ENCODE data around the gene RPN2.

RPN2 gene

DNA sequence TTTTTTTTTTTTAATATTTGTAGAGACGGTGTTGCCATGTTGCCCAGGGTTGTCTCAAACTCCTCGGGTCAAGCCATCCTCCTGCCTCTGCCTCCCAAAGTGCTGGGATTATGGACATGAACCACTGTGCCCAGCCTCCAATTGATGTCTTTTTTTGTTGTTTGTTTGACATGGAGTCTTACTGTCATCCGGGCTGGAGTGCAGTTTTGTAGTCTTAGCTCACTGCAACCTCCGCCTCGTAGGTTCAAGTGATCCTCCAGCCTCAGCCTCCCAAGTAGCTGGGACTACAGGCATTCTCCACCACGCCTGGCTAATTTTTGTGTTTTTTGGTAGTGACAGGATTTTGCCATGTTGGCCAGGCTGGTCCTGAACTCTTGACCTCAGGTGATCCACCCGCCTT, 9.7 kb downstream of the RPN2 start:
- DNase-seq (ENCODE audit: low spot score): no peak
- TF ChIP-seq, protein P1, sequence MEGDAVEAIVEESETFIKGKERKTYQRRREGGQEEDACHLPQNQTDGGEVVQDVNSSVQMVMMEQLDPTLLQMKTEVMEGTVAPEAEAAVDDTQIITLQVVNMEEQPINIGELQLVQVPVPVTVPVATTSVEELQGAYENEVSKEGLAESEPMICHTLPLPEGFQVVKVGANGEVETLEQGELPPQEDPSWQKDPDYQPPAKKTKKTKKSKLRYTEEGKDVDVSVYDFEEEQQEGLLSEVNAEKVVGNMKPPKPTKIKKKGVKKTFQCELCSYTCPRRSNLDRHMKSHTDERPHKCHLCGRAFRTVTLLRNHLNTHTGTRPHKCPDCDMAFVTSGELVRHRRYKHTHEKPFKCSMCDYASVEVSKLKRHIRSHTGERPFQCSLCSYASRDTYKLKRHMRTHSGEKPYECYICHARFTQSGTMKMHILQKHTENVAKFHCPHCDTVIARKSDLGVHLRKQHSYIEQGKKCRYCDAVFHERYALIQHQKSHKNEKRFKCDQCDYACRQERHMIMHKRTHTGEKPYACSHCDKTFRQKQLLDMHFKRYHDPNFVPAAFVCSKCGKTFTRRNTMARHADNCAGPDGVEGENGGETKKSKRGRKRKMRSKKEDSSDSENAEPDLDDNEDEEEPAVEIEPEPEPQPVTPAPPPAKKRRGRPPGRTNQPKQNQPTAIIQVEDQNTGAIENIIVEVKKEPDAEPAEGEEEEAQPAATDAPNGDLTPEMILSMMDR (IDR thresholded peaks at IDR 0.05; ENCODE audit: extremely low read depth, missing control alignments): no peak

DNA sequence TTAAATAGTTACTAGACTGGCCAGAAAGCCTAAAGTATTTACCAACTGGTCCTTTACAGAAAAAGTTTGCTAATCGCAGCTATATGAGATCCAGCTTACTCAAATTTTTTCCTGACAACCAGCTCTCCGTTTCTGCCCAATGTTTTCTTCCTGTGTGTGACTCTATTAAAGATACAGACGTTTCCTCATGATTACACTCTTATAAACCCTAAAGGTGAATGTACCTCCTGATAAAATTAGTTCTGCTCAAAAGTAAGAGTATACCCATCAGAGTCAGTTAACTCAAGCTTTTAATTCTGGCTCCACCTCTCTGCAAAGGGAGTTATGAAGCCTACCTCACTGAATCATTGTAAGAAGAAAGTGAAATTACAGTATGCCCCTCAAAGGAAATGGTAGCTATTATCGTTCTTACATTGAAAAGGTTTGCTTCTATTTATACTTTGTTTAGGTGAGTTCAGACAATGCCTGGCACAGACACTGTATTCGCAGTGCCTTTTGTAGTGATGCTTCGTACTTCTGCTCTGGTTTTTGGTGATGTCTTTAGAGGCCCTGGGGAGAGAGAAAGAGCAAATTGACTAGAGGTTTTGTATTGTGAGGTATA, 10.4 kb downstream of the RPN2 start:
- TF ChIP-seq, protein P1 (IDR thresholded peaks at IDR 0.05; ENCODE audit: extremely low read depth, missing control alignments): no peak
- DNase-seq (ENCODE audit: low spot score): no peak

DNA sequence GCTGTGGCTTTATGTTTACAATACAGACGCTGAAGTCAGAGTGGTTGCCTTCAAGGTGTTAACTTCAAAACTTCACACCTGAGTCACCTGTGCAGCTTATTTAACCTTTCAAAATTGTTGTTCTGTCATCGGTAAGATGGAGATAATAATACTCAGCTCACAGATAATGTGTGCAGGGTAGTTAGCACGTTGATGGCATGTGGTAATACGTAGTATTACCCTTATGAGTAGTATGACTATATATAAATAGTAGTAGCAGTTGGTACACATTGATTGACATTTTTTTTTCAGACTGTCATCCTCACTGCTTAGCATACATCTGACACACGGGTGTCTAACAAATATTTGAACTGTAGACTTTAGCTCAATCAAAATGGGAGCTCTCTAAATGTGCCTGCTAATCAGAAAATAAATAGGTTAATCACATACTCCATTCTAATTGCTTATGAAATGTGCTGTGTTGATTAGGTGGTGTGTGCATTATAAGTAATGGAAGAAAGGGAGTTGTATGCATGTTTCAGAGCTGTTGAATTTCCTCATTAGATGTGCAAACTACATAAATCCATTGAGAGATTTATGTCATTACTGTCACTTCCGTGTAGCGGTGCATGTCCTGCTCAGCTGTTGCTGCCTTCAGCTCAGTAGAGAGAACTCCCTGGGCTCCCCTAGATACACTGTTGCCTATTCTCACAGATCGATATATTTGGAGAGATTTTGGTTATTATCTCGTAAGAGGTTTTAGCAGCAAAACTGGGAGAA, 11.4 kb downstream of the RPN2 start:
- TF ChIP-seq, protein P1 (IDR thresholded peaks at IDR 0.05; ENCODE audit: extremely low read depth, missing control alignments): no peak
- no peak for DNase-seq (ENCODE audit: low spot score)

DNA sequence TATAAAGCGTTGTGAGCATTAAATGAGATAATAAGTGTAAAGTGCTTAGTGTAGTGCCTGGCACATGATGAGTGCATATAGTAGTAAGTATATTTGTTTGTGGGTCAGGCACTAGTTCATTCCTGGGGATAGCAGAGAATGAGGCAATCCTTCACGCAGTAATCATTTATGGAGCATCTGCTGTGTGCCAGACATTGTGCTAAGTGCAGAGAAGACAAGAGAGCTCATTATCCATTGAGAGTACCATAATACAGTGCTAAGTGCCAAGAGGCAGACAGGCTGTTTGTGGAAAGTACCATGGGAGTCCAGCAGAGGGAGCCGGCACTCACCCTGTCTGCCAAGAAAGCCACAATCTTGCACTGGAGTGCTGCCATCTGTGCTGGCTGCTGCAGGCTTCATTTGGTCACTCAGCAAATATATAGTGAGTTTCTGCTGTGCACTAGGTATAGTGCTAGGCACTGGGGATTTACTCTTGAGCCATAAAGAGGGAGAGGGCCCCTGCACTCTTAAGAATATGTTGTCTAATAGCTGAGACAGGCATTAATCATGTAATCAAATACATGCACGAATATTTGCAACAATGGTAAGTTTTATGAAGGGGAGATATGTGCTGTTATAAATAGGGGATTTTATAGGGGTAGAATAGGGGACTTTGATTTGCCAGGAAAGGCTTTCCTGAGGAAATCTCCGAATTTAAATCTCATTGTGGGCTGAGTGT, 13.2 kb downstream of the RPN2 start:
- peak; percentile 69 for DNase-seq (ENCODE audit: low spot score)
- TF ChIP-seq, protein P1 (IDR thresholded peaks at IDR 0.05; ENCODE audit: extremely low read depth, missing control alignments): peak; percentile 78

DNA sequence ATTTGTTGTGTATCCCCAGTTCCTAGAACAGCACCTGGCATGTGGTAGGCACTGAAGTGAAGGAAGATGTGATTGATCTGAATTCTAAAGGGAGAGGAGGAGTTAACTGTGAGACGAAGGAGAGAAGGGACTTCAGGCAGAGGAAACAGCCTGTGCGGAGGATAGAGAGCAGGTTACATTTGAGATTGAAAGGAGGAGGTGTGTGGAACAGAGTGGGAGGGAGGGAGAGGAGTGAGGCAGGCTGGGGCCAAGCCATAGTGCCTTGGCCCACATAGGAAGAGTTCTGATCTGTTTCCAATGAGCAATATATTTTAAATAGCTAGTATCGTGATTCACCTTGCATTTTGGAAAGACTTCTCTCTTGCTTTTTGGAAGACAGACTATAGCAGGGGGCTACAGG, 14.1 kb downstream of the RPN2 start:
- DNase-seq (ENCODE audit: low spot score): no peak
- TF ChIP-seq, protein P1 (IDR thresholded peaks at IDR 0.05; ENCODE audit: extremely low read depth, missing control alignments): no peak

DNA sequence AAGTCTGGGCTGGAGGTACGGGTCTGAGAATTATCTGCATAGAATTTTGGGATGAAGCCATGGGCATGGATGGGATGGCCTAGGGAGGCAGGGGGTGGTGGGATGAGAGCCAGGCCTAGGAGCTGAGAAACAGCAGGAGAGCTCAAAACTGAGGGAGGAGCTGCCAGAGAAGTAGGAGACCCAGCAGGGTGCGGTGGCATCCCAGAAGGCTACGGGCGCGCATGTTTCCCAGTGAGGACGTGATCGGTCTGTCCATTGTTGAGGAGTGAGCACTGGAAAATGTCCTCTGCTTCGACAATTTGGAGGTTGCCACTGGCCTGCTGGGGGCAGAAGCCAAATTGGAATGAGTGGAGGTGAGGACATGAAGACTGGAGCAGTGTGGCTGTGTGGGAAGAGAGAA, 14.7 kb downstream of the RPN2 start:
- TF ChIP-seq, protein P1 (IDR thresholded peaks at IDR 0.05; ENCODE audit: extremely low read depth, missing control alignments): no peak
- no peak for DNase-seq (ENCODE audit: low spot score)

All from GM20000 (cell line).